ENCODE data around the gene SLC49A4. TPM values are rescaled to one million over a fixed set of nuclear protein-coding genes. Genes with fewer than 3 reads are reported as not detected.
A peak's percentile ranks its signal among the peaks of the same experiment; 100 is the strongest.

Gene SLC49A4
- total and polyA plus RNA-seq, 12 donors = 2.2 to 40.8 (median 17.5) TPM

DNA sequence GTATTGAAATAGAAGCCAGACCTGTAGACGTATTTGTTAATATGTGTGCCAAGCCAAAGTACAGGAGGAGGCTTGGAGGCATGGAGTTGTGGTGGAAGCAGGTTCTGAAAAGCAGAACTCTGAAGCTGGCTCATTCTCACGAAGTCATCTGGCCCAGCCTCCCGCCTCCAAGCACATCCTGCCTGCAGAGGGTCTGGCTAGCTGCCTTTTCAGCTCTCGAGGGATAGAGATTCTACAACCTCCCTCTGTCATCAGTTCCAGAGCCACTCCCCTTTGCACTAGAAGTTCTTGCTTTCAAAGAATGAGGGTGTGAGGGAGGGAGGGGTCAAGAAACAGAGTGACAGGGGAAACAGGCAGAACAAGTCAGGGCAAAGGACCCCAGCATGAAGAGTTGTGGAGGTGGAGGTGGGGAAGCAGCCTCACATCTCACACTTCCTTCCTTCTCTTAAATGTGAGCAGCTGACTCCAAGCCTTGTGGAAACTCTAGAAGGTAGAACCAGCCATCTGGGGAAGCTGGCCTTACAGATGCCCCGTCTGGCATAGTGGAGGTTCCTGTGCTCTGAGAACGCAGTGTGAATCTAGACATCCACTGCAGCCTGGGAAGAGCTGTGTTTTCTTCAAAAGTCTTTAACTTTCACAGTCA is 95.3 kb downstream of the SLC49A4 start:
- DNase-seq = peak in 6 of 7 donors; percentile 31 to 65 (median 50)
- H3K27ac ChIP-seq = no peak overlapping the region
- 40 to 54% (median 49%) methylated on average over 6 of the region's 6 CpGs for WGBS, 4 donors
- H3K4me1 ChIP-seq (replicated peaks in 1 of 2) = no peaks in the 10 kb centered on the region
- H3K9me3 ChIP-seq (replicated peaks in 1 of 3) = no peaks in the 10 kb centered on the region
- TF ChIP-seq, protein P1, sequence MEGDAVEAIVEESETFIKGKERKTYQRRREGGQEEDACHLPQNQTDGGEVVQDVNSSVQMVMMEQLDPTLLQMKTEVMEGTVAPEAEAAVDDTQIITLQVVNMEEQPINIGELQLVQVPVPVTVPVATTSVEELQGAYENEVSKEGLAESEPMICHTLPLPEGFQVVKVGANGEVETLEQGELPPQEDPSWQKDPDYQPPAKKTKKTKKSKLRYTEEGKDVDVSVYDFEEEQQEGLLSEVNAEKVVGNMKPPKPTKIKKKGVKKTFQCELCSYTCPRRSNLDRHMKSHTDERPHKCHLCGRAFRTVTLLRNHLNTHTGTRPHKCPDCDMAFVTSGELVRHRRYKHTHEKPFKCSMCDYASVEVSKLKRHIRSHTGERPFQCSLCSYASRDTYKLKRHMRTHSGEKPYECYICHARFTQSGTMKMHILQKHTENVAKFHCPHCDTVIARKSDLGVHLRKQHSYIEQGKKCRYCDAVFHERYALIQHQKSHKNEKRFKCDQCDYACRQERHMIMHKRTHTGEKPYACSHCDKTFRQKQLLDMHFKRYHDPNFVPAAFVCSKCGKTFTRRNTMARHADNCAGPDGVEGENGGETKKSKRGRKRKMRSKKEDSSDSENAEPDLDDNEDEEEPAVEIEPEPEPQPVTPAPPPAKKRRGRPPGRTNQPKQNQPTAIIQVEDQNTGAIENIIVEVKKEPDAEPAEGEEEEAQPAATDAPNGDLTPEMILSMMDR (IDR thresholded peaks at IDR 0.05) = no peak
- no peak for TF ChIP-seq POLR2A (IDR thresholded peaks at IDR 0.05)
- H3K36me3 ChIP-seq (replicated peaks in 1 of 2) = no peaks in the 10 kb centered on the region
- intact Hi-C loops (cut with DNase I) = no loop called here
- H3K27me3 ChIP-seq = no peaks in the 10 kb centered on the region
- no peak overlapping the region for H3K4me3 ChIP-seq

DNA sequence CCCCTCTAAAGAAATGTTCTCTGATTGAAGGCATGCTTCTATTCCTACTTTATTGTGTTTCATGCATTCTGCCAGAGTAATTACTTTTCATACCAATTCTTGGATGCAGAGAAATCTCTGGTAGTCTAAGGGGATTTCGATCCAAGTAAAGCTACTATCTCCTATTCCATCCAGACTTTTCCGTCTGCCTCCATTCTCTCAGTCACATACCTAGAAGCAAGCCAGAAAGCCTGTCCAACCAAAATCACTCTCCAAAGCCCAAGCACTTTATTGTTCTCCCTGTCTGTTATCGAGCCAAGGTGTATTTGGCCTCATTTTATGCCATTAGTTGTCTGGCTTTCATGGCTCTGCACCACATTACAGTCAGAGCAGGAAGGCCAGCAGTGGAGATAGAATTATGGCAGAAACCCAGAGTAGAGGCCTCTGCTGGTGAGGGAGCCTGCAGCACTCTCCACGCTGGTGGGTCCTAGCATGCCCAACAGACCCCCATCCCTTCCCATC is 95.9 kb downstream of the SLC49A4 start:
- no peak overlapping the region for H3K27ac ChIP-seq
- WGBS, 4 donors = 85 to 94% (median 92%) methylated on average over 4 of the region's 4 CpGs
- intact Hi-C loops (cut with DNase I) = no loop called here
- H3K4me1 ChIP-seq (replicated peaks in 1 of 2) = no peaks in the 10 kb centered on the region
- H3K27me3 ChIP-seq = no peaks in the 10 kb centered on the region
- no peaks in the 10 kb centered on the region for H3K36me3 ChIP-seq (replicated peaks in 1 of 2)
- TF ChIP-seq, protein P1 (IDR thresholded peaks at IDR 0.05) = no peak
- TF ChIP-seq POLR2A (IDR thresholded peaks at IDR 0.05) = no peak
- no peak for DNase-seq
- H3K9me3 ChIP-seq (replicated peaks in 1 of 3) = no peaks in the 10 kb centered on the region
- no peak overlapping the region for H3K4me3 ChIP-seq

DNA sequence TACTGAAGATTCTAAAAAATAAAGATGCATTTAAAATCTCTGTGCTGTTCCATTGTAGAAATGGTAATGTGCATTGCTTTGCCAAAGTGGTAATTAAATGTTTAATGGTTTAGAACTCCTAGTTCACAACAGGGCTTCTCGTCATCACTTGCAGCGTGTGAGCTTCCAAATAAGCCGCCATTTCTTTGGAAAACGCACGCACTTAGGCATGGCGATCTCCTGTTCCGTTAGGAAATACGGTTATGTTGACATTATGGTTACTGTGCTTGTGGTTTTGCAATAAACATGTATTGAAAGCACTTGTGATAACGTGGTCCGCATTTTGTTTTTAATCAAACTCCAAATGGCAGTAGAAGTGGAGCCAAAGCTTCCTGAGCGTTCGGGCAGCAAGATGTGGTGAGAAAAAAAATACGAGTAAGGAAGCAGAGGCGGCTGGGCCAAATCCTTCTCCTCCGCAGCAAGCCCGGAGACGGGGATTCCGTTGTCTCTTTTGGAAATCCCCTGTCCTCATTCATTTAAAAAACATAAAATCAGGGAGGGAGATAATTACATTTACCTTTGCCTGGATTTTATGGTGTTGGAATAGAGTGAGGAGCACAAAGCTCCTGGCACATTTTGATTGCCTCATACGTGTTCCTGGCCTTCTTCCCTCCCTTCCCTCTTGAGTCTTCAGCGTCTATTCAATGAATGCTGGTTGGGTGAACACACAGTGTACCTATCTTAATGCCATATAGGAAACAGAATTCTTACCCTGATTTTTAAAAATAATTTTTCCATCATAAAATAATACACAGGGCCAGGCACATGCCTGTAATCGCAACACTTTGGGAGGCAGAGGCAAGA is 97.5 kb downstream of the SLC49A4 start:
- TF ChIP-seq, protein P1 (IDR thresholded peaks at IDR 0.05) = no peak
- TF ChIP-seq POLR2A (IDR thresholded peaks at IDR 0.05) = no peak
- DNase-seq = no peak
- H3K36me3 ChIP-seq (replicated peaks in 1 of 2) = no peaks in the 10 kb centered on the region
- intact Hi-C loops (cut with DNase I) = no loop called here
- H3K27ac ChIP-seq = no peak overlapping the region
- no peak overlapping the region for H3K4me3 ChIP-seq
- H3K4me1 ChIP-seq (replicated peaks in 1 of 2) = no peaks in the 10 kb centered on the region
- no peaks in the 10 kb centered on the region for H3K27me3 ChIP-seq
- H3K9me3 ChIP-seq (replicated peaks in 1 of 3) = no peaks in the 10 kb centered on the region
- WGBS, 4 donors = 94 to 95% (median 95%) methylated on average over 21 of the region's 21 CpGs

DNA sequence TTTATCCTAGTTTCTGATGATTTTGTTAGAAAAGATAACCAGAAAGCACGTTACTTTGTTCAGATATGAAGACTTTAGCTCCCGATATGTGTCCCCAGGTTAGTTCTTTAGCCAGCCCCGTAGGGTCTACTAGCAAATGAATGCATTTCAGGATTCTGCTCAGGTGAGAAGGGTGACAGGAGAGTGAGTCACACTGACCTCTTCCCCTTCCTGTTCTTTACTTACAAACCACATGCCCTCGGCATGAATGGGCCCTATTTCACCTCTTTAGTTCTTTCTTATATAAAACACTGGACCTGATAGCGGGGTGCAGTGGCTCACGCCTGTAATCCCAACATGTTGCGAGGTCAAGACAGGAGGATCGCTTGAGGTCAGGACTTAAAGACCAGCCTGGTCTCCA is 98.4 kb downstream of the SLC49A4 start:
- no peaks in the 10 kb centered on the region for H3K4me1 ChIP-seq (replicated peaks in 1 of 2)
- TF ChIP-seq POLR2A (IDR thresholded peaks at IDR 0.05) = no peak
- TF ChIP-seq, protein P1 (IDR thresholded peaks at IDR 0.05) = no peak
- H3K9me3 ChIP-seq (replicated peaks in 1 of 3) = no peaks in the 10 kb centered on the region
- intact Hi-C loops (cut with DNase I) = no loop called here
- no peak overlapping the region for H3K27ac ChIP-seq
- no peaks in the 10 kb centered on the region for H3K27me3 ChIP-seq
- 85 to 90% (median 86%) methylated on average over 8 of the region's 8 CpGs for WGBS, 4 donors
- no peak overlapping the region for H3K4me3 ChIP-seq
- H3K36me3 ChIP-seq (replicated peaks in 1 of 2) = no peaks in the 10 kb centered on the region
- DNase-seq = no peak

Data from adrenal gland (tissue), 12 donors.